ENCODE data around the gene RYR3.
"Not testable (repeated sequence)": the region's sequence is repeated elsewhere in the genome, so short reads cannot be mapped to it uniquely, and the experiment has no call there.

The RYR3 gene

DNA sequence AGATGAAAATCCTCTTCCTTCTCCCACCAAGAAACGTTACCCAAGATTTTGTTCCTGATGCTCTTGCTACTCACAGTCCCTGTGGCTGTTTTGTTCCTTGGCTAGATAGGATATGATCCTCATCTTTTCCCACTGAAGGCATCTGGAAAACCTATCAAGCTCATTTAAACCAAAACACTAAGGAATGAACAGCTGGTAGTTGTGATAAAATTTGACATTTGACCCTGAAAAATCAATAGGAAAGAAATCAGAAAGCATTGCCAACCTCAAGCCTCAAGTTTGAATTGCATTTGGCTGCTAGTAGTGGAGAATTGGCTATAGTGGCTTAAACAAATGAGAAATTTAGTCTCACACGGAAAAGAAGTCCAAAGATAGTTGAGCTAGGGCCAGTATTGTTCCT is 486.9 kb downstream of the RYR3 start:
- DNase-seq = no peak

DNA sequence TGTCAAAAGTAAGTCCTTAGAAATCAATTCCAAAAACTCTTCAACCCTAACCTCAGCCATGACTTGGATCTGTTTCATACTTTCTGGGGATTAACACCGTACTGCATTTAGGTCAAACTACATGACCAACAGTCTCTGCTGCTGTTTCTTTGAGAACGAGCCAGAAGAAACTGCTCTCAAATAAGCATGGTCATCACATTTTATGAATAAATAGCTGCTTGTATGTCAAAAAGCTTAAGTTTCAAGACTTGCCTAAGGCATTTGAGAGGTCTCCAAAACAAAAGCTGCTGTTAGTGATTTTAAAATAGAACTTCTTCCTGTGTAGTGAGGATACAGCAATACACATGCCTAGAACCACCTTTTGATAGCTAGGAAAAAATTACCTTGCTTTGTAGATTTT is 491.2 kb downstream of the RYR3 start:
- DNase-seq = no peak

DNA sequence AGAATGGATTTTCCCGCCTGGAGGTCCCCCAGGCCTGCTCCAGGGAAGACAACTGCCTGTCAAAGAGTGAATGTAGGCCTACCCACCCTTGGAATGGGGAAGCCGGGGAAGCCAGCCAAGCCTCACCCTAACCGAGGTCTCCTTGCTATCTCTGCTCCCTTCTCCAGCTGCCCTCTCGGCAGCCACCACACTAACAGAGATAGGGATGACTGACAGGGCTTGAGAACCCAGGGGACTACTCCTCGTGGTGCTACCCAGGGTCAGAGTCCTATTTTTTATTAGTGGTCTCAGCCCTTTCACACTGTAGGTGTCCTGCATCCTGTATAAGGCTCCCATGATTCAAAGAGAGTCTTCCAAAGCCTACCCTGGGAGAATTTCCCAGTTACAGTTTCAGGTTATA is 496.9 kb downstream of the RYR3 start:
- no peak for DNase-seq

DNA sequence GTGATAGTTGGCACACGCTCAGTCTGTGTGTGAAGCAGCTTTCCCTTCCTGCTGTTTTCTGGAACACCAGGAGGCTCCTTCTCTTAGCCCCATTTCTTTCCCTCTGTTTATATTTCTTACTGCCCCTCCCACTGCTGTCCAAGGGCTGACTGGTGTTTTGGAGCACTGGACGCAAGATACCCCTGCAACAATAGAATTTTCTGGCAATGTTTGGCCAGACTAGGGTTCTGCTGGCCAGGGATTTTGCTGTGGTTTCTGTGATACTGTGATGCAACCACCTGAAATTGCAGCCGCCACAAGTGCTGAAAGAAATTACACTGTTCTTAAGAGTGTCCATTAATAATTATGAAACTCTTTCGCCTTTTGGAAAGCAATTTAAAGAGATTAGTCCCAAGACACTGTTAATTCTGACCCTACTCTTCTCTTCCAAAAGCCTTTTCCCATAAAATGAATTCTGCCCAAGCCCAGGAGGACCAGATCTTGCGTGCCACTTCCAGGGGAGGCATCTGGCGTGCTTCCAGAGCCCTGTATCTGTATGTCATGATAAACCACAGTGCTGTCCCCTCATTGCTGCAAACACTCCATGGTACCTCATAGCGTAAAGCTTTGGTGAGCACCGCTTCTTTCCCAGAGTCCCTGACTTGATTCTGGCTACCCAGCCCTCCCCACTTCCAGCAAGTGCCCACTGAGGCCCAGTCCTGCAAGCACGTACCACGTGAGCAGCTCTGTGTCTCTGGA is 498.1 kb downstream of the RYR3 start:
- no peak for DNase-seq

DNA sequence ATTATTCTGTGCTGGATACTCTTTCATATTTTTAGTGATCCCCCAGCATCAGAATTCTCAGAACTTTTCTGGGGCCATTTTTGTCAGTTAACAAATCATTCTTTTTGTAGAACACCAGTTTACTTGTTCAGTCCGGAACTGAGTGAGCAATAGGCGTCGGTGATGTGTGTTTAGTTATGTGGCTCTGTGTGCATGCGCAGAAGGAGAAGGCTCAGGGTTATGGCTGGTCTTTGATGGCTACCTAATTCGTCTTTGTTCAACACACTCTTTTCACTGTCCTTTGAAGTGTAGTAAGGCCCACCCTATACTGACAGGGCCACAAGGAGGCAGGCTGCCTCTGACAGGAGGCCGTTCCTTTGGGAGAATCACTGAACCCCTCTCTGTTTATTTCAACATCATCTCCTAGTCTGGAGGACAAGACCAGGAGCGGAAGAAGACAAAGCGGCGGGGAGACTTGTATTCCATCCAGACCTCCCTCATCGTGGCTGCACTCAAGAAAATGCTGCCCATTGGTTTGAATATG is 499.4 kb downstream of the RYR3 start:
- no peak for DNase-seq

DNA sequence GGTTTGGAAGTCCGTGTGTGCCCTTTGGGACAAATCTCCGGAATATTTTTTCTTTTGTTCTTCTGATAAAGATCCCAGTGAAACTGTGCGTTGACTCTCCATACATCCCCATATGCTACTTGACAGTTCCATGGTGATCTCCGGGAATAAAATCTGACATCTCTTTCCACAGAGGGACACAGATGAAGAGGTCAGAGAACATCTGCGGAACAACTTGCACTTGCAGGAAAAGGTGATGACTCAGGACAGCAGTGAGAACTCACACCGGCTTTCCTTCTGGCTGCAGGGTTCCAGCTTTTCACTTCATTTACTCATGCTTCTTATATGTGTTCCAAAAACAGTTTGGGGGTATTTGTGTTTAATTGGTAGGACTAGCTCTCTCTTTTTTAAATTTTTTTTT is 500.0 kb downstream of the RYR3 start:
- DNase-seq = no peak

DNA sequence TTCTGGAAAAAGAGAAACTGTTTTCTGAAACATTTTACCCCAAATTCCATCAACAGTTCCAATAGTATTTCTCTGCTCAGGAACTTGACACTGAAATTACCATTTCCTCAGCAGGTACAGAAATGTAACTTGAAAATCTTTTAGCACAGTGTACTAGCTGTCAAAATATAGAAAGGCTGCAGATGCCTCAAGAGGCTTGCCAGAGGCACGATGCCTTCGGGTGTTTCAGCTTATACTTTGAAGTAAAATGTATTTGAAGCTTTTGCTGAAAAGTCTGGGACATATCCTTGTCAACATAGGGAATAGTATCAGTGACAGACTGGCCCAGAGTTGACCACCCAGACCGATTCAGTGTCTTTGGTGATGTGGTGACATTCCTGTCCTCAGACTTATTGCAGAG is 503.1 kb downstream of the RYR3 start:
- DNase-seq = no peak

DNA sequence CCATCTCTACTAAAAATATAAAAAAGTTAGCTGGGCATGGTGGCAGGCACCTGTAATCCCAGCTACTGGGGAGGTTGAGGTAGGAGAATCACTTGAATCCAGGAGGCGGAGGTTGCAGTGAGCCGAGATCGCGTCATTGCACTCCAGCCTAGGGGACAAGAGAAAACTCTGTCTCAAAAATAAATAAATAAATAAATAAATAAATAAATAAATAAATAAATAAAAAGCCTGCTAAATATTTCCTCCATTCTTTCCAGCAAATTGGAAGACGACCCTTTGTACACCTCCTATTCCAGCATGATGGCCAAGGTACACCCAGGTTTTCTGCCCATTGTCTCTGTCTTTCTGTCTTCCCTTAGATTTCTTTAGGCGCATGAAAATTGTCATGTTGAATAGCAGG is 508.7 kb downstream of the RYR3 start:
- DNase-seq = not testable (repeated sequence)

DNA sequence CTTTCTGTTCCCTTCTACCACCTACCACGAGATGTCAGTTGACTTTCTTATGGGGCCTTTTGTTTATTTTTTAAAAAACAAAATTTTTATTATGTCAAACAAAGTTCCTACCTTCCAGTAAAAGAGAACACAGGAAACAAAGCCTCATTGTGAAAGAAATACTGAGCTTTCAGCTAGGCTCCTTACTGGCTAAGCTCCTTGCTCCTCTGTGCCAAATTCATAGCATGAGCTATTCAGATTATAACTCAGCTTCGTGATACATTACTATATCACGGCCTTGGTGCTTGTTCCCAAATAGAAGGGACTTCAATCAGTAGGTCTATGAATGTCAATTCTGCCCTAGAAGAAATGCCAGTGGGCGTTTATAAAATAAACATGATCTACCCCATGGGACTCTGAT is 511.7 kb downstream of the RYR3 start:
- no peak for DNase-seq

DNA sequence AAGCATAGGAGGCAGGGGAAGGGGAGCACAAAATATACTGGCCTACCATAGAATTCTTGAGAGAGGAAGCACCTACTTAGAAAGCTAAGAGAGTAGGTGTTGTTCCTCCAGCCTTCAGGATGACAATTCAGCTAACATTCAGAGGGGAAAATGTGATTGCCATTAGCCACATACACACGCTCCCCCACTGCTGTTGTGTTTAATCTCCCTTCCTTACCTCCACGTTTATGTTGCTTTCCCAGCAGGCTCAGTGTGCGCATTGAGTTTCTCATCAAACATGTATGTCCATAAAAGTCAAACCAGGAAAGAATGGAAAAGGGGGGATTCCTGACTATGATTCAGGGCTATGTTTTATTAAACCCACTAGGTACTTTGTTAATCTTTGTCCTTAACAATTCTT is 512.4 kb downstream of the RYR3 start:
- no peak for DNase-seq

DNA sequence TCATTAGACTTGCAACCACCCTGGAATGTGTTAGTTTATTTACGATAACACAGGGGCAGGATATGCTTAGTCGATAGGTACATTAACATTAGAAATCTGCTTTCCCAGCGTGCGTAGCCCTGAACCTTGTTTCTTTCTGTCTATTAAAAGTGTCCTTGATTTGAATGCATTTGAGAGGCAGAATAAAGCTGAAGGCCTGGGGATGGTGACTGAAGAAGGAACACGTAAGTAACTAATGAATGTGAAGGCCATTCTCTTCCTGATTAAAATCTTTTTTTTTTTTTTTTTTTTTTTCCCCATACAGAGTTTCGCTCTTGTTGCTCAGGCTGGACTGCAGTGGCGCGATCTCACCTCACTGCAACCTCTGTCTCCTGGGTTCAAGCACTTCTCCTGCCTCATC is 514.7 kb downstream of the RYR3 start:
- DNase-seq = no peak

DNA sequence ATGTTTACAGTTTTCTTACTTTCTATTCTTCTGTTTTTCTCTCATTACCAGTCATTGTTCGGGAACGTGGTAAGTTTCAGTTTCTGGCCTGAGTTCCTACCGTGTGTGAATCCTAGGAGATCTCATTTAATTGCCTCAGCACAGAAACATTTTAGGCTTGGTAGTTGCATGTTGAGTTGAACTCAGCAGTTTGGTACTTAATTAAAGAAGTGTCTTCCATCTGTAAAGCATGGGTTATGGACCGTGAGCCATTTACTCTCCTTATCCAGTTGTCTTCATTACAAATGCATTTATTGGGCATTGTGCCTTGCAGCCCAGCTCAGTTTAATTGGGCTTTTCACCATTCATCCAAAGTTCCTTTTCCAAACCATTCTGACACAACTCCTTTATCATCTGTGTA is 515.4 kb downstream of the RYR3 start:
- no peak for DNase-seq

DNA sequence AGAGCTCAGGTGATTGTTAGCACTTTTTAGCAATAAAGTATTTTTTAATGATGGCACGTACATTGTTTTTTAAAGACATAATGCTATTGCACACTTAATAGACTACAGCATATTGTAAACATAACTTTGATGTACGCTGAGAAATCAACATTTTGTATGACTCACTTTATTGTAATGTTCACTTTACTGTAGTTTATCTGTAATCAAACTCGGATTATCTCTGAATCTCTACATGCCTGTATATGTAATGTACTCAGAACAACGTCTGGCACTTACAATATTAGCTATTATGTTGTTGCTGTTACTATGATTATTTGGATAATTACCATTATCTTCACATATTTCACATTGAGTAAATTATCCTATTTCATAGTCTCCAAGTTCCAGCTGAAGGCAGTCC is 519.6 kb downstream of the RYR3 start:
- DNase-seq = no peak

DNA sequence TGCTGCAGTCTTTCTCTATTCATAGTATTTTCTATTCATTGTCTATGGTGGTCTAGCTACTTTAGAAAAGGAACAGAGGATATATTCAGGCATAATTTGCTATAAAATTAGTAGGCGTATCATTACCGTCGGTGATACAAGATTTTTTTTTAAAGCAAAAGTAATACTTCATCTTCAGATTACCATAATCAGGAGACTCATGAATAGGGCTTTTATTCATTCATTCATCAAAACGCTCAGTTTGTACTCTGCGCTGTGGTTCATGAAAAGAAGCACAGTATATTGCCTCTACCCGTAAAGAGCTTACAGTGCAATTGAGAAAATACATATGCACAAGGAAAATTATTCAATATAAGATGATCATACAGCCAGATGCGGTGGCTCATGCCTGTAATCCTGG is 520.9 kb downstream of the RYR3 start:
- no peak for DNase-seq

DNA sequence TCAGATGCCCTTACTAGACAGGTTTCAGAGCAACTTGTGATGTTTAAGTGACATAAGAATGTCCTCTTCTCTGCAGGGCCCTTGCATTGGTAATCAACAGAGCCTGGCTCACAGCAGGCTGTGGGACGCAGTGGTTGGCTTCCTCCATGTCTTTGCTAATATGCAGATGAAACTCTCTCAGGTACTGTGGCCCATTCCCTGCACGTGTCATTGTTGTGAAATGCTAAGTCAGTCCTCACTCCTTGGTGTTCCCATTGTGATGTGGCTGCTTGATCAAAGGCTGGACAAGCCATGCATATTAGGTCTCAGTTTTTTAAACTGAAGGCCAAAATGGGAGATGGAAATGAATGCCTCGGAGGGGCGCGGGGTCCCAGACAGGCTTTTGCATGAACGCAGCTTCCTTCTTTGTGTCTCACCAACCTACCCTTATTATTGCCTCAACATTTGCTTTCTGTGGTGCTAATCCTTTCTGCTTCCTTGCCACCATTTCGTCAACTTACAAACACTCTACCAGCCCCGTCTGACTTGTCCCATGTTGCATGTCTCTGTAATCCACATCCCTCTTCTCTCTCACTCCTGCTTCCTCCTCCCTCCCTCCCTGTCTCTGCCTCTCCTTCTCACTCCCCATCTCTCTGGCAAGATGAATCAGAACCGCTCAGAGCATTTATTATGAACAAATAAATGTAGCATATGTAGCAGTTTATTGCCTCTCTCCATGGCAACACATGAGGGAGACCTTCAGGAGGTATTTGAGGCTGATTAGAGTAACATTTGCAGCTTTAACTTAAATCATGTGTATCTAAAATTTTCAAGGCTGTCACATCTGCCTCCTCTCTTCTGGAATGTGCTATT is 524.4 kb downstream of the RYR3 start:
- no peak for DNase-seq

DNA sequence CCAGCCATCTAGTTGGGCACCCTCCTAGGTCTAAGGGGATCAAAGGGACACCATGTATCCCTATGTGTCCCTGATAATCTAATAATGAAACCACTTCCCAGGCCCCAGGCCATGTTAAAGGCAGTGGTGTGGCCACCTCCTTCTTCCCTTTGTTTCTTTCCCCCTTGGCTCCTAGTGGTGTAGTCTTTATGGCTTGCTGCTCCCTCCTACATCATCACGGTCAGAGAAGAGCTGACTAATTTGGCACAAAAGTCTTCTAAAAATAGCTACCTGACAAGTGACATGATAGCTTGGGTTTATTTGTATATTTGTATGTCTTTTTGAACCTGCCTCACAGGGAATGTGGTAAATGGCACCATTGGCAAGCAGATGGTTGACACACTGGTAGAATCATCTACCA is 526.5 kb downstream of the RYR3 start:
- no peak for DNase-seq

DNA sequence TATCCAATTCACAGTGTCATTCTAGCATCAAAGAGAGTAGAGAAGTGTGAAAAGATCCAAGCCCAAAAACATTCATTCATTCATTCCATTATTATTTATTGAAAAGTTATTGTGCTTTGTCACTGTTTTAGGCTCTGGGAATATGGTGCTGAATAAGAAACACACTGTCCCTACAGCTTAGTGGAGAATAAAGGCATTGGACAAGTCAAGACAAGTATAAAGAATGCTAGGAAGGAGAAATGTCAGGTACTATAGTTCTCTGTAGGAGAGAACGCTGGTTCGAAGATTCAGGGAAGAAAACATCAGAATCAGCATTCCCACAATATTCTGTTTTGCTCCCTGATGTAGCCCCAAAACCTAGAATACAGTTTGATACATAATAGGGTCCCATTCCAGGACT is 528.8 kb downstream of the RYR3 start:
- DNase-seq = no peak

DNA sequence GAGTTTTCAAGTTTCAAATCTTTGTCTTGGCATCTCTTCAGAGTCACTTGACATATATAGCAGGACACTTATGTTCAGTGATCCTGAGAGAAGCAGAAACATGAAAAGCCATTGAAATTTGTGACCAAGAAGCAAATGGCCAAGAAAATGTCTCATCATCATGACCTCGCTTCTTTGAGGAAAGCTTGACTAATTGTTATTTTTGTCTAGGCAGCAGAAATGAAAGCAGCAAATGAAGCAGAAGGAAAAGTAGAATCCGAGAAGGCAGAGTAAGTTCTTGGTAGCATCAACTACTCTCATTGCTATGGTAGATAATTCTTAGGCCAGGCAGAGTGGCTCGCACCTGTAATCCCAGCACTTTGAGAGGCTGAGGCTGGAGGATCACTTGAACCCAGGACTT is 529.8 kb downstream of the RYR3 start:
- DNase-seq = no peak

DNA sequence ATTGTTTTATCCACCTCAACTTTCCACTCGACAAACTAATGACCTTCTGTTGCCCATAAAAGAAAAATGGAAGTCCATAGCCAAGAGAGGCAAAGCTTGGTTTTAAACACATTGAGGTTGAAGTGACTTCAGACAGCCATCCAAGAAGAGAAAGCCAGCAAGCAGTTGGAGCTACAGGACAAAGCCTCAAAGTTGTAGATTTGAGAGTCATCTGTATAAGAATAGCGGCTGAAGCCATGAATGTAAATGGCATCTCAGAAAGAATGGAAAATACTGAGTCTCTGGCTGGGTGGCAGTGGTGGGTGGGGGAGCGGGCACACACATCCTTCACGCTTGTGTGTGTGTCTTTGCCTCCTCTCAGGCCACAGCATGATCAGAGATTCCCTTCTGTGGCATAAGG is 533.4 kb downstream of the RYR3 start:
- DNase-seq = no peak

DNA sequence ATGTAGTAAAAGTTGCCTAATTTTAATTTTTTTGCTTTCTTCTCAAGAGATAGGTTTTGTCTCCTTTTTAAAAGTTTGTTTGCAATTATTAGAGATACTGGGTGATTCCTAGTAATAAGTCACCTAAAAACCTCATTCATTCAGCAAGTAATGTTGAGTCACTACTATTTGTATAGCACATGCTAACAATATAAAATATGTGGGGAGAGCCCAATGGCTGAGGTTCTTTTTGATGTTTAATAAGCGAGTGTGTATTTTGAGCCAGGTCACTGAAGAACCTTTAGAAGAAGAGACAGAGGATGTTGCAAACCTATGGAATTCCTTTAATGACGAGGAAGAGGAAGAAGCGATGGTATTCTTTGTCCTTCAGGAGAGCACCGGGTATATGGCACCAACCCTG is 533.8 kb downstream of the RYR3 start:
- no peak for DNase-seq

DNA sequence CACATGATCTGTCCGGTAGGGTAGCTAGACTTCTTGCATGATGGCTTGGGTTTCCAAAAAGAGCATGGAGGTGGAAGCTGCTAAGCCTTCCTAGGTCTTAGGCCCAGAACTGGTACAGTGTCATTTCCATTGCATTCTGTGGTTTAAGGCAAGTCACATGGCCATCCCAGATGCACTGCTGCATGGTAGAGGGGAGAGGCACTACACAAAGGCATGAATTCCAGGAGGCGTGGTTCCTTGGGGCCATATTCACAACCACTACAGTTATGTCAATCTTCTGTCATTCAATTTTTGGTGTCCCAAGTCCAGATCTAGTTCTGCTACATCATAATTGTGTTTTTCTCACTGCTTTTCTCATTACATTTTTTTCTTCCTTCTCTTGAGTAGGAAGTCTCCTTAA is 535.4 kb downstream of the RYR3 start:
- DNase-seq = no peak

DNA sequence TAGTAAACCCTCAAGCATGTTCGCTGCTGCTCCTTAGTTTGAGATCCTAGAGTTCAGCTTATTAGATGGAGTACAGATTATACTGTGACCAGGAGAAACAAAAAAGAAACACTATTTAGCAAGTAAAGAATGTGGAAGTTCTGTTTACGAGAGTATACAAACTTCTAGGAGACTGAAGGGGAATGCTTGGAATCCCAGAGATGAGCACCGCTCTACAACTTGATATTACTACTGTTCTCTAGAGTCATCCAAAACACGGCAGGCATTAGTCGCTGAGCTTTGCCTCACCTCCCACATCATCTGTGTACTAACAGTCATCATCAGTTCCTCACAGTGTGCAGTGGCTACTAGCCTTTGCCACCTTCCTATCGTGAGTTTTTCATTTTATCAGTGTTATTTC is 536.1 kb downstream of the RYR3 start:
- no peak for DNase-seq

DNA sequence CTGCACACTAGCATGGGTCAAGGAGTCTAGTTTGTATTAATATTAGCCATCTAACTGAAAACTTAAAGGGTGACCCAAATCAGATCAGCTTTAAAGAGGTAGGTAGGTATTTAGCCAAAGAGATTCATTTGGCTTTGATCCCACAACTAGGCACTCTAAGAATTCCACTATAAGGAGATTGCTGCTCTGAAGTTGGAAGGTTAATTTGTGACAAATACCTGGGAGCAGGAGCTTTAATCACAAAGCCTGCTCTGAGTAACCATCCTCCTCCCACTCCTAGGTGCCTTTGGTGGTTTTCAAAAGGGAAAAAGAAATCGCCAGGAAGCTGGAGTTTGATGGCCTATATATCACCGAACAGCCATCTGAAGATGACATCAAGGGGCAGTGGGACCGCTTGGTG is 537.2 kb downstream of the RYR3 start:
- no peak for DNase-seq

DNA sequence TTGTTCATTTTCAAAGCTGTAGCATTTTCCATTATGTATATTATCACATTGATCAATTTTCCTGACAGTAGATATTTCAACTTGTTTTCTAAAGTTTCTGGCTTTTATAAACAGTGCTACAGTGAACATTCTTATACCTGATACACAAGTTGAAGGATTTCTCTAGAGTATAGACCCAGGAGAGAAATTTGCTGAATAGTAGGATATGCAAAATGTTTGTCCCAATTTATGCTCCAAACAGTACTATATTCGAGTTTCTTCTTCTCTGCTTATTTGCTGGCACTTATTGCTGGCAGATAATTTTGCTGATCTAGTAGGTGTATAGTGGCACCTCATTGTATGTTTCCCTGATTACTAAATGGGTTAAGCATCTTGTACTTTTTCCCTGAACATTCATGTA is 540.3 kb downstream of the RYR3 start:
- DNase-seq = no peak

DNA sequence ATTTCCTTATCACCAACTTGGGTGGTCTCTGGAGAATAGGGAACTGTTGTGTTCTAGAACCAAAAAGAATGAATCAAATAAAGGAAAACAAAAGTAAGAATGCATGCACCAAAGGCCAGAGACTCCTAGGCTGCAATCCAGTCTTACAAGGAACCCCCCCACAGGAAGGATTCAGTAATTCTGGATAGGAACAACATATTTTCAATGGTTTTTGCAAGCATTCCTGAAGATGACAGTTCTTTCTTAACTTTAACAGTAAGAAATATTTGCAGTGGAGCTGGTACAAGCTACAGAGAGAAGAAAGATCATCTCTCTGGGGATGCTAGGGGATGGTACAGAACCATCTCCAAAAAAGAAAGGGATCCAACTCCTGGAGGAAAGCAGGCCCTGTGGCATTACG is 541.3 kb downstream of the RYR3 start:
- DNase-seq = no peak

Data from suppressor macrophage treated with lipopolysaccharide for 4 hours (primary cell).